Measurements from ENCODE around the gene PLB1.

PLB1 gene

DNA sequence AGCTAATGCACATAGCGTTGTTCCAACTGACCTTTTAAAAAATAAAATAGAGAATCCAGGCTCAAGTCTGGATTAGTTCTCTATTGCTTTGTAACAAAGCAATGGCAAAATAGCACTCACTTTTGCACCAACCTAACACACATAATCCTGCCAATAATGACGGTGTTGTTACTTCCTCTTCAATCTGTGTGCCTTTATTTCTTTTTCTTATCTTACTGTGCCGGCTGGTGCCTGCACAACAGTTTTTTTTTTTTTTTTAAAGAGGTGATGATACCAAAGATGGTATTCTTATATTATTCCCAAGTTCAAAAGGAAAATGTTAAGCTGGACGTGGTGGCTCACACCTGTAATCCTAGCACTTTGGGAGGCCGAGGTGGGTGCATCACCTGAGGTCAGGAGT lies 3.4 kb downstream of the PLB1 start:
- DNase-seq (ENCODE audit: low read depth in 2 of 2, low spot score in 1 of 2): no peak

- DNase-seq (ENCODE audit: low read depth in 2 of 2, low spot score in 1 of 2): no peak
Measured at GRCh38 chr2:28505361-28505760, 9.5 kb downstream of the PLB1 start.

- DNase-seq (ENCODE audit: low read depth in 2 of 2, low spot score in 1 of 2): no peak
Measured at GRCh38 chr2:28506112-28506910, 10.5 kb downstream of the PLB1 start.

DNA sequence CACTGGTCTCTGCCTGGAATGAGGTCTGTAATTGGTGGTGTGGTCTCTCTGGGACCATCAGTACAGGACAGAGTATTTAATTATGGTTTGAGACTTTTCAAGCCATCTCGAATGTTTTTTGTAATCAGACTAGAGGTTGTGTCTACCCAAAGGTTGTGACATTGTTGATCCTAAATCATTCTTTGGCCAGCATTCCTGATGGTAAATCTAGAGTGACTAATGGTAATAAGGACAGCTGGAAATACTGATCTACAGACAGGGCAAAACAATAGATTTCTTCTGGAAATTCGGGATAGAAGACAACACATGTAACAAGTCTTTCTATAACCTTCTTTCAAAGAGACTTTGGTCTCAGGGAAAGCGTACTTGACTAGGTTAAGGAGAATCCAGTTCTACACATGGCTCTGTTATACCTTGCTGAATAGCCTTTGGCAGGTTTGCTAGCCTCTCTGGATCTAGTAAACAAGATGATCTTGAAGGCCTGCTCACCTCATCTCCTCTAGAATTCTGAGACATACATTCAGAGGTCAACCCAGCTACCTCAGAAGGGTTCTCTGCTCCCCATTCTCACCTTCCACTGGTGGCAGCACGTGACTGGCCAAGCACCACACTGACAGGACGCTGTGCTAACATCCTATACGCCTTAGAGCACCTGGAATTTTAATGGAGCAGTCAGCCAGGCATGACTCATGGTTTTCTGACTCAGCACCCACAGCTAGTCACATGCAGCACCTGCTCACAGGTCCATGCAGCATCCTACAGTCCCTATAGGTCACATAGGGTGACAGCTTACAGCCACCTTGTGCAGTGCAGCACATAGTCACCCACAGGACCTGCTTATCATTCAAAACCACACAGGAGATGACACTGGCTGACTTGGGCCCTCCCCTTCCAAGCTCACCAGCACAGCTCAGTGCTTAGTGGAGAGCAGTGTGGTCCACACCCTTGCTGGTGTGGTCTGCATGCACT lies 12.2 kb downstream of the PLB1 start:
- peak; percentile 4 to 19 for DNase-seq (ENCODE audit: low read depth in 2 of 2, low spot score in 1 of 2)

GRCh38 chr2:28509361-28509760 lies 13.5 kb downstream of the PLB1 start:
- no peak for DNase-seq (ENCODE audit: low read depth in 2 of 2, low spot score in 1 of 2)

GRCh38 chr2:28510184-28510583 lies 14.3 kb downstream of the PLB1 start:
- no peak for DNase-seq (ENCODE audit: low read depth in 2 of 2, low spot score in 1 of 2)

DNA sequence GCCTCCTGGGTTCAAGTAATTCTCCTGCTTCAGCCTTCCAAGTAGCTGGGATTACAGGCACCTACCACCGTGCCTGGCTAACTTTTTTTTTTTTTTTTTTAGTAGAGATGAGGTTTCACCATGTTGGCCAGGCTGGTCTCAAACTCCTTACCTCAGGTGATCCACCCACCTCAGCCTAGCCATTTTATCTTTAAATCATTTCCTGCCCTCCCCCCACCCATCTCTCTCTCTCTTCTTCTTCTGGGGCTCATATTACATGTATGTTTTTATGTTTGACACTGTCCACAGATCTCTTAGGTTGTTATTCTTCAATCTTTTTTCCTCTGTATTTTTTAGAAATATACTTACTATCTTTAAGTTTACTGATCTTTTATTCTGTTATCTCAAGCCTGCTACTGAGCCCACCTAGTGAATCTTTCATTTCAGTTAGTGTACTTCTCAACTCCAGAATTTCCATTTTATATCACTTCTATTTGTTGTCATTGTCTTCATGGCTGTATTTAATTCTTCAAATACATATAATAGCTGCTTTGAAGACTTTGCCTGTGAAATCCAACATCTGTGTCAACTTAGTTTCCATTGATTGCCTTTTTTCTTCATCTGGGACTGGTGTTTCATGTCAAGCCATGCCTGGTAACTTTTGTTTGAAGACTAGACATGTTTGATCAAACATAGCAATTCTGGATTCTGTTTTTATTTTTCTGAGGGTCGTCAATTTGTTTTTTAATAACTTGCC lies 16.2 kb downstream of the PLB1 start:
- no peak for DNase-seq (ENCODE audit: low read depth in 2 of 2, low spot score in 1 of 2)

DNA sequence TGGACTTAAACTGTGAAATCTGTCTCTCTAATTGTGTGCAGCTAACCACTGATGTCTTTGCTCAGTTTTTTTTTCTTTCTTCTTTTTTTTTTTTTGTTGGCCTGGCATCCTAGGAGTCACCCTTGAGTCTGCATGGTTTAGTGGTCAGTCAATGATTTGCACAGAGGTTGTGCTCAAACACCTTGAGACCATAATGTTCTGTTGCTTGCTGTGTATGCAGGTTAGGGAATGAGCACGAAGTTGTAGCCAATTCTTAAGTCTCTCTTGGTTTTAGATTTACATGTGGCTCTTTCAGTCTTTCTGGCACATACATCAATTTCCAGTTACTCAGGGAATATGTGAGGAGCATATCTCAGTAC lies 16.7 kb downstream of the PLB1 start:
- DNase-seq (ENCODE audit: low read depth in 2 of 2, low spot score in 1 of 2): no peak

GRCh38 chr2:28513097-28513496 lies 17.2 kb downstream of the PLB1 start:
- DNase-seq (ENCODE audit: low read depth in 2 of 2, low spot score in 1 of 2): no peak

DNA sequence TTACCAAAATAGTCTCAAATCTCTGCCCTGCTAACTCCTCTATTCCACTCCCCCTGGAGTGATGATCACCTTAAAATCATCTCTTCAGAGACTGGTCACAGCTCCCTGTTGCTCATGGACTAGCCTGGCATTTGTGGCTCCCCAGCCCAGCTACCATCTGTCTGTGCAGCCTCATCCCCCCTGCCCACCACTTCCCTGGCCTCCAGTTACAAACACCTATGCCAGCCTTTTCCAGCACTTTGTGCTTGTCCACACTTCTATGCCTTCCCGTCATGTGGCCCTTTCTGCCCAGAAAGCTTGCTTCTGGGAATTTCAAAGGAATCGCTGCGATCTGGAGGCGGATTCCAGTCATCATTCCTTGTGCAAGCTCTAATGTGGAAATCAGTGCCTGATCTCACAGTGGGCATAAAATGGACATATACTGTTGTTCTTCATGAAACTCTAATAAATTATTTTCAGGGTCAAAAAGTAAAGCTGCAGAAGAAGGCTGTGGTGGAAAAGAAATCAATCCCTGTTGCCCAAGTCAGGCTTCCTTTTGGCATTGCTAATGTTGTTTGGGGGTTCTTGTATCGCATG lies 19.4 kb downstream of the PLB1 start:
- no peak for DNase-seq (ENCODE audit: low read depth in 2 of 2, low spot score in 1 of 2)

GRCh38 chr2:28516430-28516829 lies 20.6 kb downstream of the PLB1 start:
- no peak for DNase-seq (ENCODE audit: low read depth in 2 of 2, low spot score in 1 of 2)

- DNase-seq (ENCODE audit: low read depth in 2 of 2, low spot score in 1 of 2): no peak
Measured at GRCh38 chr2:28516950-28517349, 21.1 kb downstream of the PLB1 start.

GRCh38 chr2:28521663-28522062 lies 25.8 kb downstream of the PLB1 start:
- DNase-seq (ENCODE audit: low read depth in 2 of 2, low spot score in 1 of 2): no peak

- DNase-seq (ENCODE audit: low read depth in 2 of 2, low spot score in 1 of 2): no peak
Measured at GRCh38 chr2:28522481-28522880, 26.6 kb downstream of the PLB1 start.

GRCh38 chr2:28523902-28524301 lies 28.0 kb downstream of the PLB1 start:
- DNase-seq (ENCODE audit: low read depth in 2 of 2, low spot score in 1 of 2): no peak

DNA sequence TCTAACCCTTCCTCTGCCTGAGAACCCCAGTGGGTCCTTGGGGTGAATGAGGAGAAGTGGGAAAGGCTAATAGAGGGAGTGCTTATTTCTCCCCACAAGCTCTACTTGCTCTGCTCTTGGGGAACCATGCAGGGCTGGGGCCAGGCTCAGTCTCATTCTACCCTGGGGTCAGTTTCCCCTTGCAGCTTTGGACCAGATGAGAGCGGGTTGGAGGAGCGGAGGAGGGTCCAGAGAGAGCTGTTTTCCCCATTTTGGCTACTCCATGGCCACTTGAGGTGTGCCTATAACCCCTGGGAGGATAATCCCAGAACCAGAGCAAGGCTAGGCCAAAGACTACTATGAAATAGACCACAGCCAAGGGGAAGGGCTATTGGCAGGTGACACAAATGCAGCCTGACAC lies 29.6 kb downstream of the PLB1 start:
- no peak for DNase-seq (ENCODE audit: low read depth in 2 of 2, low spot score in 1 of 2)

GRCh38 chr2:28526527-28527132 lies 30.8 kb downstream of the PLB1 start:
- DNase-seq (ENCODE audit: low read depth in 2 of 2, low spot score in 1 of 2): no peak

GRCh38 chr2:28527196-28527595 lies 31.3 kb downstream of the PLB1 start:
- no peak for DNase-seq (ENCODE audit: low read depth in 2 of 2, low spot score in 1 of 2)

DNA sequence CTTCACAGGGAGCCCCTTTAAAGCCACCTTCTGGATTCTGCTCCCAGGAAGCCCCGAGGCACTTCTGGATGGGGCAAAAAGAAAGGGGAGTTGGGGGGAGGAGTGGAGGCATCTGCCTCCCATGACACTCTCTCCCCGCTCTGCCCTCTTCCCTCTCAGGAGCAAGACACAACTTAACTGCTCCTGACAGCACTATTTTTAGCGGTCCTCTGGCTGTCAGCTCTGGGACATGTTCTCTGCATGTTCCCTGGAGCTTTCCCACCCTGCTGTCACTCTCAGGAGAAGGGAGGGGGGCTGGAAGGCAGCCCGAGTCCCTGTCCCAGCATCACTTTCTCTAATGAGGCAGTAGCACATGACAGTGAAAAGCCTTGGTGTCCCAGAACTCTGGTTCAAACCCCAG lies 32.3 kb downstream of the PLB1 start:
- DNase-seq (ENCODE audit: low read depth in 2 of 2, low spot score in 1 of 2): no peak

- no peak for DNase-seq (ENCODE audit: low read depth in 2 of 2, low spot score in 1 of 2)
Measured at GRCh38 chr2:28530782-28531181, 34.9 kb downstream of the PLB1 start.

GRCh38 chr2:28532399-28532798 lies 36.5 kb downstream of the PLB1 start:
- no peak for DNase-seq (ENCODE audit: low read depth in 2 of 2, low spot score in 1 of 2)

Measured in stimulated activated CD8-positive, alpha-beta memory T cell treated with anti-CD3 and anti-CD28 coated beads, Interleukin-4, amount 100 ng/mL, for 4 hours (primary cell).